Activated naive CD4-positive, alpha-beta T cell treated with anti-CD3 and anti-CD28 coated beads, Interleukin-2, amount 50 U/mL, for 24 hours (primary cell): ENCODE results near the gene ZMYND8.
"Not testable (repeated sequence)": the region's sequence is repeated elsewhere in the genome, so short reads cannot be mapped to it uniquely, and the experiment has no call there.

ENCODE experiments used
- H3K27ac Mint-ChIP-seq: one replicate; pipeline ENCODE4 v1.8.0; 2021; ENCODE audit warnings: mild to moderate bottlenecking, mixed read lengths
- H3K27me3 Mint-ChIP-seq: one replicate; pipeline ENCODE4 v1.8.0; 2021; ENCODE audit warnings: mixed read lengths
- H3K36me3 Mint-ChIP-seq: one replicate; pipeline ENCODE4 v1.8.0; 2021; ENCODE audit warnings: mixed read lengths
- H3K4me1 Mint-ChIP-seq: one replicate; pipeline ENCODE4 v1.8.0; 2021; ENCODE audit warnings: mixed read lengths
- H3K4me3 Mint-ChIP-seq: one replicate; pipeline ENCODE4 v1.8.0; 2021; ENCODE audit warnings: mild to moderate bottlenecking, mixed read lengths
- H3K9me3 Mint-ChIP-seq: one replicate; pipeline ENCODE4 v1.8.0; 2021; ENCODE audit warnings: mixed read lengths

ZMYND8 gene

GRCh38 chr20:47297746-47298145, 58.8 kb downstream of the ZMYND8 start:
- Mint-ChIP-seq H3K4me3 (no peak overlapping the region), H3K36me3 (peaks cover 13% of the 10 kb centered on the region), H3K4me1 (peaks cover 11% of the 10 kb centered on the region), H3K27me3 (no peaks in the 10 kb centered on the region), H3K9me3 (no peaks in the 10 kb centered on the region), H3K27ac (no peak overlapping the region)

GRCh38 chr20:47296950-47297349, 59.5 kb downstream of the ZMYND8 start:
- peaks cover 7% of the 10 kb centered on the region for H3K4me1 Mint-ChIP-seq
- H3K27me3 Mint-ChIP-seq = no peaks in the 10 kb centered on the region
- H3K36me3 Mint-ChIP-seq = peaks cover 14% of the 10 kb centered on the region
- H3K9me3 Mint-ChIP-seq = no peaks in the 10 kb centered on the region
- H3K4me3 Mint-ChIP-seq = no peak overlapping the region
- H3K27ac Mint-ChIP-seq = no peak overlapping the region

GRCh38 chr20:47295921-47296426, 60.5 kb downstream of the ZMYND8 start:
- Mint-ChIP-seq H3K36me3 (peaks cover 11% of the 10 kb centered on the region), H3K4me1 (peaks cover 7% of the 10 kb centered on the region), H3K27me3 (no peaks in the 10 kb centered on the region), H3K4me3 (no peak overlapping the region), H3K9me3 (no peaks in the 10 kb centered on the region), H3K27ac (no peak overlapping the region)

- Mint-ChIP-seq H3K27ac (no peak overlapping the region), H3K27me3 (no peaks in the 10 kb centered on the region), H3K9me3 (no peaks in the 10 kb centered on the region), H3K36me3 (peaks cover 12% of the 10 kb centered on the region), H3K4me1 (peaks cover 7% of the 10 kb centered on the region), H3K4me3 (no peak overlapping the region)
These were observed 61.2 kb downstream of the ZMYND8 start for GRCh38 chr20:47295129-47295813.

- Mint-ChIP-seq H3K27me3 (no peaks in the 10 kb centered on the region), H3K36me3 (peaks cover 15% of the 10 kb centered on the region), H3K4me3 (no peak overlapping the region), H3K4me1 (peaks cover 4% of the 10 kb centered on the region), H3K27ac (peak overlapping the region; percentile 19), H3K9me3 (no peaks in the 10 kb centered on the region)
These were observed 62.9 kb downstream of the ZMYND8 start for GRCh38 chr20:47293631-47294030.

- Mint-ChIP-seq H3K36me3 (peaks cover 12% of the 10 kb centered on the region), H3K27ac (peak overlapping the region; percentile 51)
These were observed 63.9 kb downstream of the ZMYND8 start for GRCh38 chr20:47292581-47292980.

GRCh38 chr20:47290666-47291430, 65.7 kb downstream of the ZMYND8 start:
- Mint-ChIP-seq H3K4me1 (peaks cover 4% of the 10 kb centered on the region), H3K36me3 (peaks cover 12% of the 10 kb centered on the region), H3K27me3 (no peaks in the 10 kb centered on the region), H3K27ac (no peak overlapping the region), H3K9me3 (no peaks in the 10 kb centered on the region), H3K4me3 (no peak overlapping the region)

More at GRCh38 chr20:47292581-47292980, 63.9 kb downstream of the ZMYND8 start:
- no peaks in the 10 kb centered on the region for H3K27me3 Mint-ChIP-seq
- no peak overlapping the region for H3K4me3 Mint-ChIP-seq
- H3K9me3 Mint-ChIP-seq = no peaks in the 10 kb centered on the region
- H3K4me1 Mint-ChIP-seq = peaks cover 4% of the 10 kb centered on the region

GRCh38 chr20:47290008-47290407, 66.5 kb downstream of the ZMYND8 start:
- peaks cover 8% of the 10 kb centered on the region for H3K36me3 Mint-ChIP-seq
- H3K9me3 Mint-ChIP-seq = no peaks in the 10 kb centered on the region
- peaks cover 4% of the 10 kb centered on the region for H3K4me1 Mint-ChIP-seq
- H3K27me3 Mint-ChIP-seq = no peaks in the 10 kb centered on the region
- no peak overlapping the region for H3K4me3 Mint-ChIP-seq
- no peak overlapping the region for H3K27ac Mint-ChIP-seq

- Mint-ChIP-seq H3K9me3 (no peaks in the 10 kb centered on the region), H3K4me3 (no peak overlapping the region), H3K27me3 (no peaks in the 10 kb centered on the region), H3K27ac (peak overlapping the region; percentile 55), H3K36me3 (peaks cover 8% of the 10 kb centered on the region), H3K4me1 (peaks cover 4% of the 10 kb centered on the region)
These were observed 67.4 kb downstream of the ZMYND8 start for GRCh38 chr20:47289096-47289495.

GRCh38 chr20:47288530-47288929, 68.0 kb downstream of the ZMYND8 start:
- H3K27ac Mint-ChIP-seq, H3K36me3 Mint-ChIP-seq, H3K4me1 Mint-ChIP-seq, H3K27me3 Mint-ChIP-seq, H3K9me3 Mint-ChIP-seq, H3K4me3 Mint-ChIP-seq: not testable (repeated sequence)

- H3K36me3 Mint-ChIP-seq = peaks cover 9% of the 10 kb centered on the region
- H3K4me1 Mint-ChIP-seq = no peaks in the 10 kb centered on the region
- no peaks in the 10 kb centered on the region for H3K9me3 Mint-ChIP-seq
- peak overlapping the region; percentile 55 for H3K27ac Mint-ChIP-seq
- H3K4me3 Mint-ChIP-seq = no peak overlapping the region
- H3K27me3 Mint-ChIP-seq = no peaks in the 10 kb centered on the region
These were observed 68.8 kb downstream of the ZMYND8 start for GRCh38 chr20:47287609-47288144.

GRCh38 chr20:47286681-47287080, 69.8 kb downstream of the ZMYND8 start:
- H3K27ac Mint-ChIP-seq = peak overlapping the region; percentile 55
- H3K27me3 Mint-ChIP-seq = no peaks in the 10 kb centered on the region
- peaks cover 7% of the 10 kb centered on the region for H3K36me3 Mint-ChIP-seq
- H3K4me3 Mint-ChIP-seq = no peak overlapping the region
- no peaks in the 10 kb centered on the region for H3K4me1 Mint-ChIP-seq
- no peaks in the 10 kb centered on the region for H3K9me3 Mint-ChIP-seq

GRCh38 chr20:47285189-47285588, 71.3 kb downstream of the ZMYND8 start:
- no peaks in the 10 kb centered on the region for H3K4me1 Mint-ChIP-seq

GRCh38 chr20:47284373-47284772, 72.1 kb downstream of the ZMYND8 start:
- H3K9me3 Mint-ChIP-seq = no peaks in the 10 kb centered on the region
- H3K27ac Mint-ChIP-seq = peak overlapping the region; percentile 43
- peaks cover 3% of the 10 kb centered on the region for H3K36me3 Mint-ChIP-seq
- H3K4me3 Mint-ChIP-seq = no peak overlapping the region
- H3K27me3 Mint-ChIP-seq = no peaks in the 10 kb centered on the region
- no peaks in the 10 kb centered on the region for H3K4me1 Mint-ChIP-seq

More at GRCh38 chr20:47285189-47285588, 71.3 kb downstream of the ZMYND8 start:
- Mint-ChIP-seq H3K27me3 (no peaks in the 10 kb centered on the region), H3K27ac (no peak overlapping the region), H3K36me3 (peaks cover 5% of the 10 kb centered on the region), H3K9me3 (no peaks in the 10 kb centered on the region), H3K4me3 (no peak overlapping the region)

- no peaks in the 10 kb centered on the region for H3K9me3 Mint-ChIP-seq
- H3K36me3 Mint-ChIP-seq = peaks cover 2% of the 10 kb centered on the region
- no peaks in the 10 kb centered on the region for H3K4me1 Mint-ChIP-seq
- no peak overlapping the region for H3K4me3 Mint-ChIP-seq
- no peaks in the 10 kb centered on the region for H3K27me3 Mint-ChIP-seq
- no peak overlapping the region for H3K27ac Mint-ChIP-seq
These were observed 73.1 kb downstream of the ZMYND8 start for GRCh38 chr20:47283411-47283810.

- peaks cover 2% of the 10 kb centered on the region for H3K36me3 Mint-ChIP-seq
- no peak overlapping the region for H3K4me3 Mint-ChIP-seq
- H3K27ac Mint-ChIP-seq = peak overlapping the region; percentile 4
- H3K4me1 Mint-ChIP-seq = no peaks in the 10 kb centered on the region
- no peaks in the 10 kb centered on the region for H3K27me3 Mint-ChIP-seq
- H3K9me3 Mint-ChIP-seq = no peaks in the 10 kb centered on the region
These were observed 73.6 kb downstream of the ZMYND8 start for GRCh38 chr20:47282864-47283263.
